Epithelial cell of esophagus (primary cell): ENCODE measurements around the gene DCUN1D3.

Source experiments
- DNase-seq: peaks from one replicate; pipeline ENCODE4 v3.0.0; 2010; ENCODE audit warnings: low read depth
- H3K4me3 ChIP-seq: 2 replicates; pipeline ENCODE4 v1.5.1; 2011; ENCODE audit warnings: mild to moderate bottlenecking, low read length, control low read depth
- TF ChIP-seq, protein P1 (sequence below): IDR thresholded peaks from 2 replicates; pipeline ENCODE4 v1.5.1; 2011; ENCODE audit warnings: low read depth, mild to moderate bottlenecking, low read length, control low read depth, inconsistent platforms; ENCODE audit not compliant: insufficient read depth; ENCODE audit errors: missing control alignments

DCUN1D3 gene

DNA sequence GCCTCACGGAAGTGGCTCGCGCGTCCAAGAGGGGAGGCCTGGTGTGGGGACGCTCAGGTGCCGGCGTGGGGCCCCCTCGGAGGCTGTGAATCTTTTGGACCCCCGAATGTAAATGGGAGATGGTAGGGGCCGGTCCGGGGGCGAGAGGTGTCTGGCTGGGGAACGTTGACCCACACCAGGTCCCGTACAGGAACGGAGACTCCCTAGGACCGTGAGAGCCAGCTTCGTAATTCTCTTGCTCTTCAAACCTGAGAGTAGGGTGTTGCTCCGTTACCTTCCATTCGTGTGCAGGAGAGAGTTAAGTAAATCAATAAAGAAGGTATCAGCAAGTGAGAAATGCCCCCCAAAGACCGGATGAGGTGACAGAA lies 894 bp upstream of the DCUN1D3 start:
- H3K4me3 ChIP-seq: peak overlapping the region; percentile 84
- TF ChIP-seq, protein P1, sequence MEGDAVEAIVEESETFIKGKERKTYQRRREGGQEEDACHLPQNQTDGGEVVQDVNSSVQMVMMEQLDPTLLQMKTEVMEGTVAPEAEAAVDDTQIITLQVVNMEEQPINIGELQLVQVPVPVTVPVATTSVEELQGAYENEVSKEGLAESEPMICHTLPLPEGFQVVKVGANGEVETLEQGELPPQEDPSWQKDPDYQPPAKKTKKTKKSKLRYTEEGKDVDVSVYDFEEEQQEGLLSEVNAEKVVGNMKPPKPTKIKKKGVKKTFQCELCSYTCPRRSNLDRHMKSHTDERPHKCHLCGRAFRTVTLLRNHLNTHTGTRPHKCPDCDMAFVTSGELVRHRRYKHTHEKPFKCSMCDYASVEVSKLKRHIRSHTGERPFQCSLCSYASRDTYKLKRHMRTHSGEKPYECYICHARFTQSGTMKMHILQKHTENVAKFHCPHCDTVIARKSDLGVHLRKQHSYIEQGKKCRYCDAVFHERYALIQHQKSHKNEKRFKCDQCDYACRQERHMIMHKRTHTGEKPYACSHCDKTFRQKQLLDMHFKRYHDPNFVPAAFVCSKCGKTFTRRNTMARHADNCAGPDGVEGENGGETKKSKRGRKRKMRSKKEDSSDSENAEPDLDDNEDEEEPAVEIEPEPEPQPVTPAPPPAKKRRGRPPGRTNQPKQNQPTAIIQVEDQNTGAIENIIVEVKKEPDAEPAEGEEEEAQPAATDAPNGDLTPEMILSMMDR: no peak
- DNase-seq: peak; percentile 41

DNA sequence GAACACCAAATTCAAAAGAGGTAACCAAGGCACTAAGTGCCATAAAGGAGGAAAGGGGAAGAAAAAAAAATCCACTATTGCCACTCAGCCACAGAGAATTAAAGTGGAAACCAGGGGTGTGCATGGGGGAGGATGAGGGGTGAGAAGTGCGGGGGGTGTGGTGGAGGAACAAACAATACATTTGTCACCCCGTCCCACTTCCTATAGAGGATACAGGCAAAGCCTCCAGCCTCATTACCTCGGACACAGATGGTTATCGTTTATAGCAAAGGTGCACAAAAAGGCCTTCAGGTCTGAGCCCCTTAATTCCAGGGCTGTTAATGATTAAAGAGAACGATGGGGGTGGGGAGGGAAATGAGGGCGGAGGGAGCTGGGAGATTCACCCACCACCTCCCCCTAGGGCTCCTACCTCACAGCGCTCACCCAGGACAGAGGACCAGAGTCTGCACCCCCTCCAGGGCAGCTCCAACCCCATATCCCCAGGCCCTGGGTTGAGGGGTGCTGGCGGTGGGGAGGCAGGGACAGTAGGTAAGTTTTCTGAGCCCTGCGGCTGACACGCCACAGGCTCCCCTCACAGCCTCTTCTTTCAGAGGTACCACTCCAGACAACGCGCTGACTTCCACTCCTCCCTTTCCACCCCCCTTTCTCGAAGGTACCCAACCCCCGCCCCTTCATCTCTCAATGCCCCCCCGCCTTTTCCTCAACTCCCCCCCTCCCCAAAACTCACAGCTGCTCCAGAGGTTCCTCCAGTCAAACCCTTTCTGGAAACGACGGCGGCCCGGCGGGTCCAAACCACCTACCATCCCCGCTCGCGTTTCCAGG lies 470 bp downstream of the DCUN1D3 start:
- TF ChIP-seq, protein P1: no peak
- no peak for DNase-seq
- H3K4me3 ChIP-seq: peak overlapping the region; percentile 84

DNA sequence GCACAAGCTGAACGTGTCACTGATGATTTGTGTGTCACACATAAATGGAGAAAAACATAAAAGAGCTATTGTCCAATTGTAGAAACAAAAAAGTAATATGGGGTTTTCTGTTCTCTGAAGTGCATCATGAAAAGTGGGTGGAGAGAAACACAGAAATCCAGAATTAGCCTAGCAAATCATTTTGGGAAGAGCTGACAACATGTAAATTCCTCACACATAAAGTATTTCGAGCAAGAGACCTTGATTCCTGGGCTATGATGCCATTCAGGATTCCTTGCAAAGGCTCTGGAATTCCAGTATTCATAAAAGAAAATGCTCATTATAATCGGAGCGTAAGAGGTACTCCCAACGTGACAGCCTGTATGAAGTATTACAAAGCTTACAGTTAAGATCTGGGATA lies 1.1 kb downstream of the DCUN1D3 start:
- TF ChIP-seq, protein P1: no peak
- H3K4me3 ChIP-seq: peak overlapping the region; percentile 84
- peak; percentile 39 for DNase-seq

DNA sequence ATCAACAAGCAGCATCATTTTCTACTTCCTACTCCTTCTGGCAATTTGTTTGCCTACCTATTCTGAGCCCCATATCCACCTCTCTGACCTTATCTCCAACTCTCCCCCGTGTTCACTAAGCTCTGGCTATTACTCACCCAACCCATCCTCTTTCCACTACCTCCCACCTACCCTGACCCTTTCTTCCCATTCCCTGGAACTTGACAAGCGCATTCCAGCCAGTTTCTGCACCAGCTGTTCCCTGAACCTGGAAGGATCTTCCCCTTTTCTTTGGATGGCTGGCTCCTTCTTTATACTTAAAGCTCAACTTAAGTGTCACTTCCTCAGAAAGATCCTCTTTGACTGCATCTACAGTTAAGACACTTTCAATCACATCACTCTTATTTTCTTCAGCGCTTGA lies 2.2 kb downstream of the DCUN1D3 start:
- no peak for DNase-seq
- TF ChIP-seq, protein P1: no peak
- H3K4me3 ChIP-seq: no peak overlapping the region

DNA sequence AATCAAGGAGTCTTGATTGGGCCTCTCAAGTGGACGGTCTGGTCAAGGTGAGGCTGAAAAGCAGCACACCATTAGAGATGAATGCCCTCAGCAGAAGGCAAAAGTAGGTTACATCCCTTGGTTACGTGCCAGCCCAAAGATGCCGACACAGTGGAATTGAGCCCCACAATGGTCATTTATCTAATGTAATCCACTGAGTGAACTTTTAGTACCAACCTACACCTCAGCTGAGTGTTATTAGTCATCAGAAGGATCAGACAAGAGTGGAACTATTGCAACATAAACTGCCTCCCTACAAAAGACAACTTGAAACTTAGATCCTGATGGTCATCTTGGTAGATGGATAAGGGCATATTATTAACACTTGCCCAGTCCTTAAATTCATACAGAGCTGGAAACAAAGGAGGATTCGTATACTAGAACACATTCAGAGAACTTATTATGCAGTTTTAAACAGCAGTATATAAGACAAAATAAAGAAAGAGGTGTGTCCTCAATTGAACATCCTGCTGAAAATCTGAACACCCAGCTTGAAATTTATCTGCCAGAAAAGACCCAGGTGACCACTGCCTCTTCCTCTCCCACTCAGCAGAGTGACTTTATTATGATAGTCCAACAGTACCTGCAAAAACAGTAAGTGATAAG lies 2.8 kb downstream of the DCUN1D3 start:
- TF ChIP-seq, protein P1: no peak
- no peak overlapping the region for H3K4me3 ChIP-seq
- DNase-seq: peak; percentile 74

GRCh38 chr16:20894388-20894787 lies 5.8 kb downstream of the DCUN1D3 start:
- TF ChIP-seq, protein P1: no peak
- H3K4me3 ChIP-seq: no peak overlapping the region
- no peak for DNase-seq
